SIG-M5 (cell line): ENCODE results near the gene TREML2.
"Not testable (repeated sequence)": the region's sequence is repeated elsewhere in the genome, so short reads cannot be mapped to it uniquely, and the experiment has no call there.

ENCODE experiments used
- DNase-seq: peaks from one replicate; lab custom pipeline; 2025; lab: John Stamatoyannopoulos, UW

Gene TREML2

GRCh38 chr6:41200901-41201763 lies at the start of gene TREML2:
TSS of gene TREML2 (minus strand) at chr6:41201149. CDS start at chr6:41201008, 141 bp downstream.
- DNase-seq: no peak

- no peak for DNase-seq
These were observed 47.1 kb upstream of the TREML2 start for GRCh38 chr6:41247882-41248705.

- no peak for DNase-seq
These were observed 46.4 kb upstream of the TREML2 start for GRCh38 chr6:41247288-41247865.

GRCh38 chr6:41246529-41246928 lies 45.6 kb upstream of the TREML2 start:
- DNase-seq: not testable (repeated sequence)

GRCh38 chr6:41239467-41240159 lies 38.7 kb upstream of the TREML2 start:
- no peak for DNase-seq

GRCh38 chr6:41237128-41237527 lies 36.2 kb upstream of the TREML2 start:
- no peak for DNase-seq

- DNase-seq: no peak
These were observed 35.3 kb upstream of the TREML2 start for GRCh38 chr6:41236276-41236675.

GRCh38 chr6:41232667-41233066 lies 31.7 kb upstream of the TREML2 start:
- DNase-seq: no peak

- DNase-seq: no peak
These were observed 30.3 kb upstream of the TREML2 start for GRCh38 chr6:41231246-41231645.

GRCh38 chr6:41229721-41230120 lies 28.8 kb upstream of the TREML2 start:
- no peak for DNase-seq

GRCh38 chr6:41228616-41229015 lies 27.7 kb upstream of the TREML2 start:
- DNase-seq: no peak

GRCh38 chr6:41228096-41228495 lies 27.1 kb upstream of the TREML2 start, which contains the start of gene TREML4:
TSS of gene TREML4 (plus strand) at chr6:41228349. CDS start at chr6:41228428, 79 bp downstream.
- DNase-seq: no peak

GRCh38 chr6:41226752-41227151 lies 25.8 kb upstream of the TREML2 start:
- DNase-seq: no peak

- DNase-seq: no peak
These were observed 23.9 kb upstream of the TREML2 start for GRCh38 chr6:41224800-41225199.

GRCh38 chr6:41222513-41222912 lies 21.6 kb upstream of the TREML2 start:
- no peak for DNase-seq

- no peak for DNase-seq
These were observed 21.1 kb upstream of the TREML2 start for GRCh38 chr6:41222045-41222444.

- no peak for DNase-seq
These were observed 15.7 kb upstream of the TREML2 start for GRCh38 chr6:41216616-41217015.

- no peak for DNase-seq
These were observed 14.8 kb upstream of the TREML2 start for GRCh38 chr6:41215777-41216176.

GRCh38 chr6:41214559-41215238 lies 13.8 kb upstream of the TREML2 start:
- DNase-seq: no peak

- DNase-seq: no peak
These were observed 8.8 kb upstream of the TREML2 start for GRCh38 chr6:41209547-41210320.
